Glutamatergic neuron (in vitro differentiated cells): ENCODE measurements around the gene ZNF780A. TPM values are rescaled to one million over a fixed set of nuclear protein-coding genes. Genes with fewer than 3 reads are reported as not detected.

Source experiments
- DNase-seq: peaks from one replicate; pipeline ENCODE4 v3.0.0; 2022
- H3K27ac Mint-ChIP-seq: one replicate; pipeline ENCODE4 v1.8.0; 2020; ENCODE audit warnings: mild to moderate bottlenecking, mixed read lengths, inconsistent platforms; ENCODE audit not compliant: unreplicated experiment
- H3K27me3 Mint-ChIP-seq: one replicate; pipeline ENCODE4 v1.8.0; 2020; ENCODE audit warnings: mild to moderate bottlenecking, moderate library complexity, mixed read lengths, inconsistent platforms; ENCODE audit not compliant: unreplicated experiment
- H3K36me3 Mint-ChIP-seq: one replicate; pipeline ENCODE4 v1.8.0; 2020; ENCODE audit warnings: mild to moderate bottlenecking, mixed read lengths, inconsistent platforms; ENCODE audit not compliant: unreplicated experiment
- H3K4me1 Mint-ChIP-seq: one replicate; pipeline ENCODE4 v1.8.0; 2020; ENCODE audit warnings: mild to moderate bottlenecking, low read depth, mixed read lengths, inconsistent platforms; ENCODE audit not compliant: unreplicated experiment
- H3K4me3 Mint-ChIP-seq: one replicate; pipeline ENCODE4 v1.8.0; 2020; ENCODE audit warnings: mild to moderate bottlenecking, mixed read lengths, inconsistent platforms; ENCODE audit not compliant: unreplicated experiment
- H3K9me3 Mint-ChIP-seq: one replicate; pipeline ENCODE4 v1.8.0; 2020; ENCODE audit warnings: mild to moderate bottlenecking, moderate library complexity, mixed read lengths, inconsistent platforms; ENCODE audit not compliant: unreplicated experiment
- CTCF ChIP-seq: fragments of 200-600 bp; sonication (generic); IDR thresholded peaks from one replicate; pipeline ENCODE4 v1.5.0; 2021; ENCODE audit not compliant: partially characterized antibody, unreplicated experiment
- total RNA-seq: library from RNA; stranded (reverse); fragmentation: NEBNext Ultra II Directional; extraction: Animal tissue kit (Norgen Biotek cat#: 25700); gene quantifications from one replicate; pipeline ENCODE4 v1.2.1, GENCODE V29; 2021; ENCODE audit not compliant: unreplicated experiment

ZNF780A gene
- total RNA-seq, 1 donor from 2014 or later = 20.0 TPM

- TF ChIP-seq CTCF = no peak
- Mint-ChIP-seq H3K9me3 (peaks cover 25% of the 10 kb centered on the region), H3K36me3 (peaks cover 53% of the 10 kb centered on the region), H3K4me1 (no peaks in the 10 kb centered on the region), H3K27me3 (no peaks in the 10 kb centered on the region), H3K4me3 (no peak overlapping the region), H3K27ac (no peak overlapping the region)
- DNase-seq = no peak
Measured at GRCh38 chr19:40035996-40036395, 54.7 kb downstream of the ZNF780A start.

- Mint-ChIP-seq H3K4me1 (no peaks in the 10 kb centered on the region), H3K27ac (no peak overlapping the region), H3K27me3 (no peaks in the 10 kb centered on the region), H3K36me3 (peaks cover 57% of the 10 kb centered on the region), H3K9me3 (peaks cover 24% of the 10 kb centered on the region), H3K4me3 (no peak overlapping the region)
- no peak for DNase-seq
- TF ChIP-seq CTCF = no peak
Measured at GRCh38 chr19:40033989-40034560, 56.7 kb downstream of the ZNF780A start.

DNA sequence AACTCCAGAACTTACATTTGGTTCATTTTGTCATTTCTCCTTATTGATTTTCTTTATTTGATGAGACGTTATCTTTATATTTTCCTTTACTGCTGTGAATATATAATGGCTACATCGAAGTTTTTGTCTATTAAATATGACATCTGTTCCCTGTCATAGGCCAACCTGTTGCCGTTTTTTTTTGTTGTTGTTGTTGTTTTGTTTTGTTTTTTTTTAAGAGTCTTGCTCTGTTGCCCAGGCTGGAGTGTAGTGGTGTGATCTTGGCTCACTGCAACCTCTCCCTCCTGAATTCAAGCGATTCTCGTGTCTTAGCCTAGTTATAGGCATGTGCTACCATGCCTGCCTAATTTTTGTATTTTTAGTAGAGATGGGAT is 64.2 kb downstream of the ZNF780A start:
- H3K4me3 Mint-ChIP-seq = no peak overlapping the region
- peaks cover 5% of the 10 kb centered on the region for H3K27me3 Mint-ChIP-seq
- peaks cover 30% of the 10 kb centered on the region for H3K9me3 Mint-ChIP-seq
- peaks cover 56% of the 10 kb centered on the region for H3K36me3 Mint-ChIP-seq
- H3K4me1 Mint-ChIP-seq = no peaks in the 10 kb centered on the region
- no peak for TF ChIP-seq CTCF
- H3K27ac Mint-ChIP-seq = no peak overlapping the region
- DNase-seq = no peak

DNA sequence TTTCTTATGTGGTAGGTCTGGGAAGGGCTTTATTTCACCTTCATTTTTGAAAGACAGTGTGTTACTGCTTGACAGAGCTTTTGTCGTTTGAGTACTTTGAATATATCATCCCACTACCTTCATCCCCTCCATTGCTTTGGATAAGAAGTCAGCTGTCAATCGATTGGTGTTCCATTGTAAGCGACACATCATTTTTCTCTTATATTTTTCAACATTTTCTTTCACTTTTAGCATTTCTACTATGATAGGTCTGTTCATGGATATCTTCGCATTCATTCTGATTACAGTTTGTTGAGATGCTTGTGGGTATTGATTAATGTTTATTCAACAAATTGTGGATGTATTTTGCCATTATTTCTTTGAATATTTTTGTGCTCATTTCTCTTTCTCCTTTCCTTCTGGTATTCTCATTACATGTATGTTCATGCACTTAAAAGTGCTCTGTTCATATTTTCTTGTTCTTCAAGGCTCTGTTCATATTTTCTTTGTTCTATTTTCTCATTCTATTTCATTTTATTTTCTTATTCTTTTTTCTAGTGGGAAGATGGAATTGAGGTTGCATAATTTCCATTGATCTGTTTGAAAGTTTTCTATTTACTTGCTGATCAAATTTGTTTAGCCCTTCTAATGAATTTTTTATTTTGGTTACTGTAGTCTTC is 64.7 kb downstream of the ZNF780A start:
- peaks cover 5% of the 10 kb centered on the region for H3K27me3 Mint-ChIP-seq
- H3K9me3 Mint-ChIP-seq = peaks cover 28% of the 10 kb centered on the region
- H3K4me1 Mint-ChIP-seq = no peaks in the 10 kb centered on the region
- no peak overlapping the region for H3K4me3 Mint-ChIP-seq
- no peak for TF ChIP-seq CTCF
- H3K27ac Mint-ChIP-seq = no peak overlapping the region
- peaks cover 56% of the 10 kb centered on the region for H3K36me3 Mint-ChIP-seq
- no peak for DNase-seq

- Mint-ChIP-seq H3K4me3 (no peak overlapping the region), H3K27ac (no peak overlapping the region), H3K27me3 (peaks cover 5% of the 10 kb centered on the region), H3K4me1 (no peaks in the 10 kb centered on the region), H3K36me3 (peaks cover 46% of the 10 kb centered on the region), H3K9me3 (peaks cover 25% of the 10 kb centered on the region)
- no peak for DNase-seq
- no peak for TF ChIP-seq CTCF
Measured at GRCh38 chr19:40023969-40024368, 66.8 kb downstream of the ZNF780A start.
